GM06990 (cell line): ENCODE results near the gene IFRD2.

Experiments used
- DNase-seq: peaks from one replicate; pipeline ENCODE4 v3.0.0-alpha.2; 2011; ENCODE audit not compliant: insufficient read length; ENCODE audit errors: extremely low read depth
- H3K27me3 ChIP-seq: replicated peaks from 2 replicates; pipeline ENCODE4 v1.6.0; 2011; ENCODE audit warnings: low read length; ENCODE audit not compliant: control insufficient read depth, insufficient read depth
- H3K36me3 ChIP-seq: 2 replicates; pipeline ENCODE4 v1.5.1; 2011; ENCODE audit warnings: low read length; ENCODE audit not compliant: control insufficient read depth, insufficient read depth
- H3K4me3 ChIP-seq: replicated peaks from 2 replicates; pipeline ENCODE4 v1.5.1; 2011; ENCODE audit warnings: low read depth, mild to moderate bottlenecking, control low read depth, low read length
- CTCF ChIP-seq: IDR thresholded peaks from 2 replicates; pipeline ENCODE4 v1.5.1; 2011; ENCODE audit warnings: low read length, control low read depth, mild to moderate bottlenecking, inconsistent platforms; ENCODE audit not compliant: insufficient read depth, poor library complexity, severe bottlenecking

The IFRD2 gene

DNA sequence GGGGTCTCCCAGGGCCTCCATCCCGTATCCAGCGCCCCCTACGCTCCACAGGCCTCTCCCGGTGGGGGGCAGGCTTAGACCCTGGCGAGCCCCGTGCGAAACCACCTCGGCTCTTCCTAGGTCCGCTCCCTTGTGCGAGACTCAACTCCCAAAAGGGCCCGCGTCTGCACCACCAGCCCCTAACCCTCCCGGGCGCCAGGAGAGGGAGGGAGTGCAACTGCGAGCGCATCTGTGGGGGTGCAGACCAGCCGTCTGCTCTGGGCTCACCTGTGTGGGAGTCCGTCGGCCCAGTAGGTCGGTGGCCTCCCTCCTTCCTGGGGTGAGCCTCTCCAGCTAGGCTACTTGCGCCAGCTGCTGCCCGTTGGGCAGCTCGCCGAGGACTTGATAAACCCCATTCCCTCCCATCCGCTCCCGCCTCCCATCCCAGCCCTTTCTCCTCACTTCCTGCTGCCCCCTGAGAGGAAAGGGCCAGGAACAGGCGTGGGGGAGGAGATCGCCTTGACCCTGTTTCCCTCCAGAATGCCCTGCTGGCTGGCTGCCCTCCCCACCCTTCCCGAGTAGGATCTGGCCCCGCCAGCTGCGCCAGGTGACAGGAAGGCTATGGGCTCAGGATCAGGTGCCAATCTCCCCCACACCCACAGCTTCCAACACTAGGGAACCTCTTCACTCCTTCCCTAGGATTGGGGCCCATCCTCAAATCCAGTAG, 30.3 kb upstream of the IFRD2 start, which contains the start of gene HYAL2:
Gene HYAL2 (minus strand): TSS at position 360 of the 706 bp plus-strand sequence. CDS start 2,256 bp downstream, outside the sequence.
- Histone ChIP-seq H3K4me3 (peak within 1 kb of the TSS; percentile 70), H3K27me3 (no peaks in the 10 kb centered on the region), H3K36me3 (peaks cover 9% of the 10 kb centered on the region)
- TF ChIP-seq CTCF = no peak
- DNase-seq = no peak

DNA sequence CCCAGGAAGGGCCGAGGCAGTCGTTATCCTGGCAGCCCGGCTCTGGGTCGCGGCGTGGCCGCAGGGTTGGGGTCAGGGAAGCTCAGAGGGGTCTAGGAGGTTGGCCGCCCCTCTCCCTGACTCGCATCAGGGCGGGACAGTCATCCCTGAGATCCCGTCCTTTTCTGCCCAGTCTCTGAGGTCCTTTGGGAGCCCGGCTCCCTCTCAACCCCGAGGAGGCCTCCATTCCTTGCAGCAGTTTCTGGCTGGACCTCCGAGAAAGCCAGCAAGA, 29.8 kb upstream of the IFRD2 start:
- no peak for TF ChIP-seq CTCF
- DNase-seq = no peak
- Histone ChIP-seq H3K4me3 (peak overlapping the region; percentile 70), H3K27me3 (no peaks in the 10 kb centered on the region), H3K36me3 (peaks cover 9% of the 10 kb centered on the region)

- peak; percentile 65 for TF ChIP-seq CTCF
- peaks cover 9% of the 10 kb centered on the region for H3K36me3 ChIP-seq
- peak overlapping the region; percentile 70 for H3K4me3 ChIP-seq
- DNase-seq = peak; percentile 92
- H3K27me3 ChIP-seq = no peaks in the 10 kb centered on the region
These were observed 29.3 kb upstream of the IFRD2 start for GRCh38 chr3:50321336-50322114.

- Histone ChIP-seq H3K27me3 (no peaks in the 10 kb centered on the region), H3K4me3 (peak overlapping the region; percentile 70), H3K36me3 (peaks cover 9% of the 10 kb centered on the region)
- no peak for DNase-seq
- TF ChIP-seq CTCF = no peak
These were observed 28.7 kb upstream of the IFRD2 start for GRCh38 chr3:50320853-50321335.

GRCh38 chr3:50319894-50320625, 27.8 kb upstream of the IFRD2 start:
- TF ChIP-seq CTCF = no peak
- Histone ChIP-seq H3K36me3 (peaks cover 7% of the 10 kb centered on the region), H3K4me3 (peak overlapping the region; percentile 70), H3K27me3 (no peaks in the 10 kb centered on the region)
- DNase-seq = no peak
